ENCODE measurements around the gene PELI2. TPM values are rescaled to one million over a fixed set of nuclear protein-coding genes. Genes with fewer than 3 reads are reported as not detected.

Gene PELI2
- total RNA-seq, 1 donor from 2014 or later: 8.7 TPM

- TF ChIP-seq, protein P1, sequence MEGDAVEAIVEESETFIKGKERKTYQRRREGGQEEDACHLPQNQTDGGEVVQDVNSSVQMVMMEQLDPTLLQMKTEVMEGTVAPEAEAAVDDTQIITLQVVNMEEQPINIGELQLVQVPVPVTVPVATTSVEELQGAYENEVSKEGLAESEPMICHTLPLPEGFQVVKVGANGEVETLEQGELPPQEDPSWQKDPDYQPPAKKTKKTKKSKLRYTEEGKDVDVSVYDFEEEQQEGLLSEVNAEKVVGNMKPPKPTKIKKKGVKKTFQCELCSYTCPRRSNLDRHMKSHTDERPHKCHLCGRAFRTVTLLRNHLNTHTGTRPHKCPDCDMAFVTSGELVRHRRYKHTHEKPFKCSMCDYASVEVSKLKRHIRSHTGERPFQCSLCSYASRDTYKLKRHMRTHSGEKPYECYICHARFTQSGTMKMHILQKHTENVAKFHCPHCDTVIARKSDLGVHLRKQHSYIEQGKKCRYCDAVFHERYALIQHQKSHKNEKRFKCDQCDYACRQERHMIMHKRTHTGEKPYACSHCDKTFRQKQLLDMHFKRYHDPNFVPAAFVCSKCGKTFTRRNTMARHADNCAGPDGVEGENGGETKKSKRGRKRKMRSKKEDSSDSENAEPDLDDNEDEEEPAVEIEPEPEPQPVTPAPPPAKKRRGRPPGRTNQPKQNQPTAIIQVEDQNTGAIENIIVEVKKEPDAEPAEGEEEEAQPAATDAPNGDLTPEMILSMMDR (IDR thresholded peaks at IDR 0.05): no peak
- Mint-ChIP-seq H3K27me3 (ENCODE audit: low read depth) (no peaks in the 10 kb centered on the region), H3K27ac (ENCODE audit: unreplicated experiment) (no peak overlapping the region), H3K4me3 (ENCODE audit: unreplicated experiment) (no peak overlapping the region), H3K36me3 (ENCODE audit: low read depth) (peaks cover 1% of the 10 kb centered on the region), H3K4me1 (ENCODE audit: low read depth) (peaks cover 3% of the 10 kb centered on the region), H3K9me3 (ENCODE audit: low read depth) (no peaks in the 10 kb centered on the region)
- DNase-seq (ENCODE audit: low spot score): no peak
These were observed 204.3 kb downstream of the PELI2 start for GRCh38 chr14:56322531-56322930.

DNA sequence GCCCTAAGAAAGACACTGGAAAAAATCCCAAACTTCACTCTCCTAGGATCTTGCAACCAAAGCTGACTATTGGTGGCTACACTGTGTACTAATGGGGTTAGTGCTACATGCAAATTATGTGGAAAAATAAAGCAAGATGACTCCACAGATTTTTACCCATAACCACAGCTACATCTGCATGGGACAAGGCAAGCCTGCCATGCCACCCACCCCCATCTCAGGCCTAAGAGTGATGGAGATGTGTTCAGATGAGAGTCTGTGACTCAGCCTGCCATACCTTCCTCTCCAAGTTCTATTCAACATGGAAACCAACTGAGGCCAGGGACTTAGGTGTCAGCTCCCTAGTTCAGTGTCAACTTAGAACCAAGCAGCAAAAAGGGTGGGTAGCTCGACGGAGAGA, 206.2 kb downstream of the PELI2 start:
- TF ChIP-seq, protein P1 (IDR thresholded peaks at IDR 0.05): no peak
- no peak overlapping the region for H3K27ac Mint-ChIP-seq (ENCODE audit: unreplicated experiment)
- no peak for DNase-seq (ENCODE audit: low spot score)
- no peak overlapping the region for H3K4me3 Mint-ChIP-seq (ENCODE audit: unreplicated experiment)
- no peaks in the 10 kb centered on the region for H3K9me3 Mint-ChIP-seq (ENCODE audit: low read depth)
- no peaks in the 10 kb centered on the region for H3K36me3 Mint-ChIP-seq (ENCODE audit: low read depth)
- no peaks in the 10 kb centered on the region for H3K27me3 Mint-ChIP-seq (ENCODE audit: low read depth)
- peaks cover 3% of the 10 kb centered on the region for H3K4me1 Mint-ChIP-seq (ENCODE audit: low read depth)

DNA sequence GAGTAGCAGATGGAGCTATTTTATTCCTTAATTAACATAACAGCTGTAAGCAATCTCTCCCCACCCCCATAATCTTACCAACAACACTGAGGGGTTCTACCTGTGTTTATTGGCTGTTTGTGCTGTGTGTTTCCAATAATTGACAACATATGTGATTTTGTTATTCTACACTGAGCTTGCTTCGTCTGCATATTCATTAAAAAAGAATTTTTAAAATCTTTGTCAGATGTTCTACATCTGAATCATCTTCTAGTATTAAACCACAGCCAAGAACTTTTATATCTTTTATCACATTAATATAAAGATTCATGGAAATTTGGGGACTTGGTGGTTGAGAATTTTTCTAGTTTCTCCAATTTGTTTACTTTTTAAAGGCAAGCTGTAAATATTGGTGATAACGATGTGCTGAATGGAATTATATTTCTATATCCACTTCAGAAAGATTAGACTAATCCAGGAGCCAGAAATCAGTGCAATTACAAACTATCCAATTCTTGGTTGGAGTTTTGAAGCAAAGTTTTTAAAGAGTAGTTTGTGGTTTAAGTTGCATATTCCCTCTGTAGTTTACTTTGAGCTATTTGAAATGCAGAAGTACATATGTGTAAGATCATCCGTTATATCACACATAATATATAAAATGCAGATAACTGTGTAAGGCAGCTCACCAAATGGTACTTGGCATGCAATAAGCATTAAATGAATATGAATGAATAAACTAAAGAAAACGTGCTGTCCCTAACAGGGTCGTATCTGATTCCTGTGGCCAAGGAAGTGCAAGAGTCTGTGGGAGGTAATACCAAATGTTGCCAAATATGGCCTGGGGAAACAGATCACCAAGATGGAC, 206.9 kb downstream of the PELI2 start:
- no peak for DNase-seq (ENCODE audit: low spot score)
- Mint-ChIP-seq H3K4me1 (ENCODE audit: low read depth) (peaks cover 3% of the 10 kb centered on the region), H3K27me3 (ENCODE audit: low read depth) (no peaks in the 10 kb centered on the region), H3K9me3 (ENCODE audit: low read depth) (no peaks in the 10 kb centered on the region), H3K27ac (ENCODE audit: unreplicated experiment) (no peak overlapping the region), H3K36me3 (ENCODE audit: low read depth) (no peaks in the 10 kb centered on the region), H3K4me3 (ENCODE audit: unreplicated experiment) (no peak overlapping the region)
- TF ChIP-seq, protein P1 (IDR thresholded peaks at IDR 0.05): no peak

GRCh38 chr14:56328021-56328420, 209.8 kb downstream of the PELI2 start:
- Mint-ChIP-seq H3K9me3 (ENCODE audit: low read depth) (no peaks in the 10 kb centered on the region), H3K27me3 (ENCODE audit: low read depth) (no peaks in the 10 kb centered on the region), H3K4me1 (ENCODE audit: low read depth) (peaks cover 9% of the 10 kb centered on the region), H3K27ac (ENCODE audit: unreplicated experiment) (no peak overlapping the region), H3K36me3 (ENCODE audit: low read depth) (no peaks in the 10 kb centered on the region), H3K4me3 (ENCODE audit: unreplicated experiment) (no peak overlapping the region)
- TF ChIP-seq, protein P1 (IDR thresholded peaks at IDR 0.05): no peak
- DNase-seq (ENCODE audit: low spot score): no peak

- no peaks in the 10 kb centered on the region for H3K36me3 Mint-ChIP-seq (ENCODE audit: low read depth)
- no peak overlapping the region for H3K27ac Mint-ChIP-seq (ENCODE audit: unreplicated experiment)
- peaks cover 20% of the 10 kb centered on the region for H3K4me1 Mint-ChIP-seq (ENCODE audit: low read depth)
- no peak overlapping the region for H3K4me3 Mint-ChIP-seq (ENCODE audit: unreplicated experiment)
- H3K27me3 Mint-ChIP-seq (ENCODE audit: low read depth): no peaks in the 10 kb centered on the region
- no peaks in the 10 kb centered on the region for H3K9me3 Mint-ChIP-seq (ENCODE audit: low read depth)
- TF ChIP-seq, protein P1 (IDR thresholded peaks at IDR 0.05): no peak
- no peak for DNase-seq (ENCODE audit: low spot score)
These were observed 213.5 kb downstream of the PELI2 start for GRCh38 chr14:56331592-56332216.

All from chondrocyte (in vitro differentiated cells).